Germinal center (tissue), 1 donor: ENCODE data around the gene GPR15LG.
"Not testable (repeated sequence)": the region's sequence is repeated elsewhere in the genome, so short reads cannot be mapped to it uniquely, and the experiment has no call there.

ENCODE experiments used
- DNase-seq: peaks from one replicate; pipeline ENCODE4 v3.0.0; 2012; ENCODE audit warnings: mixed read lengths, low spot score

Gene GPR15LG

GRCh38 chr10:84173501-84173929 lies at the start of gene GPR15LG:
Gene GPR15LG, plus strand, starts transcription at chr10:84173801. Its CDS starts 51 bp downstream, at chr10:84173852.
- no peak for DNase-seq

GRCh38 chr10:84125910-84126784 lies 47.5 kb upstream of the GPR15LG start:
- not testable (repeated sequence) for DNase-seq

- no peak for DNase-seq
Observed at GRCh38 chr10:84126785-84127167, 46.8 kb upstream of the GPR15LG start.

GRCh38 chr10:84135836-84136235 lies 37.8 kb upstream of the GPR15LG start:
- DNase-seq, result no peak

GRCh38 chr10:84137811-84138210 lies 35.8 kb upstream of the GPR15LG start:
- no peak for DNase-seq

GRCh38 chr10:84138478-84139125 lies 35.0 kb upstream of the GPR15LG start:
- DNase-seq, result peak; percentile 8

- DNase-seq, result peak; percentile 95
Observed at GRCh38 chr10:84139126-84140035, 34.2 kb upstream of the GPR15LG start, which contains the start of gene GHITM. Gene GHITM, plus strand, starts transcription at chr10:84139509. Its CDS starts 1,992 bp downstream, at chr10:84141501.

GRCh38 chr10:84140036-84140379 lies 33.6 kb upstream of the GPR15LG start:
- no peak for DNase-seq

GRCh38 chr10:84147347-84147746 lies 26.3 kb upstream of the GPR15LG start:
- DNase-seq, result no peak

GRCh38 chr10:84148006-84148597 lies 25.5 kb upstream of the GPR15LG start:
- DNase-seq, result peak; percentile 57

GRCh38 chr10:84149854-84150253 lies 23.7 kb upstream of the GPR15LG start:
- DNase-seq, result no peak

- no peak for DNase-seq
Observed at GRCh38 chr10:84152769-84153168, 20.8 kb upstream of the GPR15LG start.

GRCh38 chr10:84155521-84155920 lies 18.1 kb upstream of the GPR15LG start:
- no peak for DNase-seq

GRCh38 chr10:84156009-84156408 lies 17.6 kb upstream of the GPR15LG start:
- DNase-seq, result no peak

GRCh38 chr10:84156768-84157167 lies 16.8 kb upstream of the GPR15LG start:
- DNase-seq, result no peak

- no peak for DNase-seq
Observed at GRCh38 chr10:84158061-84158460, 15.5 kb upstream of the GPR15LG start.

GRCh38 chr10:84158550-84158949 lies 15.1 kb upstream of the GPR15LG start:
- DNase-seq, result no peak

- no peak for DNase-seq
Observed at GRCh38 chr10:84159076-84159685, 14.4 kb upstream of the GPR15LG start.

GRCh38 chr10:84160663-84161362 lies 12.8 kb upstream of the GPR15LG start:
- no peak for DNase-seq

GRCh38 chr10:84163996-84164395 lies 9.6 kb upstream of the GPR15LG start:
- DNase-seq, result no peak

- DNase-seq, result no peak
Observed at GRCh38 chr10:84164442-84164841, 9.2 kb upstream of the GPR15LG start.
